HCT116 (cell line): Measurements from ENCODE around the gene DLG2. TPM values are rescaled to one million over a fixed set of nuclear protein-coding genes. Genes with fewer than 3 reads are reported as not detected.

Source experiments
- ATAC-seq: fragments of 200-7000 bp; cut with Tn5 transposase; 2 replicates; pipeline ENCODE4 v1.9.1; 2020; ENCODE audit warnings: mild to moderate bottlenecking, moderate library complexity
- BruUV-seq: library from RNA; stranded (reverse); fragments of 400-500 nt; replicated peaks from 2 replicates; lab custom pipeline; 2021; lab: Mats Ljungman, UMichigan
- CTCF ChIA-PET: fragments of 300-600 bp; sonication (Branson Sonifier 250); formaldehyde crosslinking; loops from one replicate; lab custom pipeline; 2021; ENCODE audit warnings: antibody characterized with exemption; lab: Charles Lee
- POLR2A ChIA-PET: fragments of 300-600, 350-600 bp; sonication (Branson Sonifier 250); formaldehyde crosslinking; loops from one replicate; lab custom pipeline; 2021; ENCODE audit warnings: antibody characterized with exemption; lab: Charles Lee
- RAD21 ChIA-PET, 2 experiments: fragments of 300-600 bp; sonication (Branson Sonifier 250); formaldehyde crosslinking; loops; one replicate each; lab custom pipeline; 2023; ENCODE audit warnings: low total read pairs in 2 of 2; ENCODE audit not compliant: uncharacterized antibody in 2 of 2, unreplicated experiment in 2 of 2, low non-redundant PET in 1 of 2; lab: Charles Lee
- DNase-seq: peaks from one replicate; pipeline ENCODE4 v3.0.0-alpha.2; 2010; ENCODE audit warnings: low read depth, low spot score
- H2AFZ ChIP-seq: fragments of 200-600 bp; shearing (Covaris generic), sonication (generic); 2 replicates; pipeline ENCODE4 v1.6.1; 2017; ENCODE audit warnings: low read depth, mixed run types, mixed read lengths, antibody characterized with exemption, low read length; ENCODE audit not compliant: poor library complexity, severe bottlenecking
- H3K27ac ChIP-seq: 2 replicates; pipeline ENCODE4 v1.5.1; 2012; ENCODE audit warnings: low read depth, low read length
- H3K27me3 ChIP-seq: fragments of 200-600 bp; sonication (generic); 2 replicates; pipeline ENCODE4 v1.6.1; 2016; ENCODE audit warnings: mixed run types, low read length, mixed read lengths; ENCODE audit not compliant: insufficient read depth
- H3K36me3 ChIP-seq, 2 experiments: fragments of 200-500 bp in 1 of 2; fragments of 200-600 bp in 1 of 2; sonication (Bioruptor generic) in 1 of 2; sonication (generic) in 1 of 2; 2 replicates each; pipeline versions ENCODE4 v1.5.1 to v1.6.1; 2014 to 2016; ENCODE audit warnings: low read length in 2 of 2, inconsistent platforms in 1 of 2, mixed read lengths in 1 of 2, mixed run types in 1 of 2; ENCODE audit not compliant: insufficient read depth in 2 of 2, control insufficient read depth in 1 of 2
- H3K4me1 ChIP-seq, 2 experiments: fragments of 200-600 bp in 1 of 2; sonication (generic) in 1 of 2; 2 replicates each; pipeline versions ENCODE4 v1.5.1 to v1.6.1; 2012 to 2017; ENCODE audit warnings: low read length in 2 of 2, inconsistent platforms in 1 of 2, mild to moderate bottlenecking in 1 of 2, mixed read lengths in 1 of 2, mixed run types in 1 of 2, moderate library complexity in 1 of 2; ENCODE audit not compliant: insufficient read depth in 2 of 2, control insufficient read depth in 1 of 2
- H3K4me2 ChIP-seq: fragments of 200-600 bp; sonication (generic); 2 replicates; pipeline ENCODE4 v1.6.1; 2017; ENCODE audit warnings: mixed run types, low read length, mixed read lengths
- H3K4me3 ChIP-seq, 2 experiments: fragments of 200-600 bp in 1 of 2; sonication (generic) in 1 of 2; replicated peaks in 1 of 2; 2 replicates each; pipeline ENCODE4 v1.5.1; 2011 to 2016; ENCODE audit warnings: low read length in 2 of 2, control low read depth in 1 of 2, low read depth in 1 of 2, mild to moderate bottlenecking in 1 of 2, mixed read lengths in 1 of 2, mixed run types in 1 of 2
- H3K79me2 ChIP-seq: fragments of 200-600 bp; sonication (generic); 2 replicates; pipeline ENCODE4 v1.6.1; 2017; ENCODE audit warnings: mild to moderate bottlenecking, mixed run types, low read length, moderate library complexity, mixed read lengths; ENCODE audit not compliant: insufficient read depth
- H3K9ac ChIP-seq: fragments of 200-600 bp; sonication (generic); 2 replicates; pipeline ENCODE4 v1.6.1; 2016; ENCODE audit warnings: low read length, mixed read lengths
- H3K9me2 ChIP-seq: fragments of 200-600 bp; sonication (generic), shearing (Covaris generic); 2 replicates; pipeline ENCODE4 v1.6.1; 2017; ENCODE audit warnings: mixed run types, mild to moderate bottlenecking, moderate library complexity; ENCODE audit not compliant: insufficient read depth
- H3K9me3 ChIP-seq, 2 experiments: fragments of 200-500 bp in 1 of 2; fragments of 200-600 bp in 1 of 2; sonication (Bioruptor generic) in 1 of 2; sonication (generic) in 1 of 2; 2 replicates each; pipeline ENCODE4 v1.6.1; 2014 to 2017; ENCODE audit warnings: low read length in 2 of 2, mixed read lengths in 2 of 2, inconsistent platforms in 1 of 2, low read depth in 1 of 2, mild to moderate bottlenecking in 1 of 2, mixed run types in 1 of 2, moderate library complexity in 1 of 2; ENCODE audit not compliant: control insufficient read depth in 1 of 2, insufficient read depth in 1 of 2
- H4K20me1 ChIP-seq: fragments of 200-600 bp; sonication (generic), shearing (Covaris generic); 2 replicates; pipeline ENCODE4 v1.6.1; 2017; ENCODE audit warnings: mixed run types, mild to moderate bottlenecking, moderate library complexity; ENCODE audit not compliant: insufficient read depth
- CEBPB ChIP-seq: IDR thresholded peaks from 2 replicates; pipeline ENCODE4 v1.6.1; 2012; ENCODE audit warnings: low read depth
- EGR1 ChIP-seq: IDR thresholded peaks from 2 replicates; pipeline ENCODE4 v1.6.1; 2012; ENCODE audit warnings: low read depth
- EZH2 ChIP-seq: fragments of 200-600 bp; sonication (generic); IDR thresholded peaks from 2 replicates; pipeline ENCODE4 v1.6.1; 2017; ENCODE audit warnings: antibody characterized with exemption, mixed run types
- FOSL1 ChIP-seq: IDR thresholded peaks from 2 replicates; pipeline ENCODE4 v1.6.1; 2012; ENCODE audit warnings: low read depth
- POLR2A ChIP-seq: IDR thresholded peaks from 2 replicates; pipeline ENCODE4 v1.7.0; 2011; ENCODE audit warnings: borderline replicate concordance; ENCODE audit not compliant: insufficient read depth, insufficient read length; ENCODE audit errors: extremely low read depth
- POLR2AphosphoS5 ChIP-seq: IDR thresholded peaks from 2 replicates; pipeline ENCODE4 v1.6.1; 2011; ENCODE audit warnings: mild to moderate bottlenecking, low read depth, low read length, moderate library complexity
- RAD21 ChIP-seq: IDR thresholded peaks from 2 replicates; pipeline ENCODE4 v1.6.1; 2012; ENCODE audit warnings: low read depth, mild to moderate bottlenecking
- REST ChIP-seq: IDR thresholded peaks from 2 replicates; pipeline ENCODE4 v1.6.1; 2012; ENCODE audit warnings: low read depth
- SIN3A ChIP-seq: IDR thresholded peaks from 2 replicates; pipeline ENCODE4 v1.6.1; 2012; ENCODE audit warnings: low read depth
- SP1 ChIP-seq: IDR thresholded peaks from 2 replicates; pipeline ENCODE4 v1.6.1; 2012; ENCODE audit warnings: low read depth
- TCF7L2 ChIP-seq: IDR thresholded peaks from 2 replicates; pipeline ENCODE4 v1.7.0; 2011; ENCODE audit warnings: borderline replicate concordance, inconsistent platforms; ENCODE audit not compliant: insufficient read depth, insufficient read length; ENCODE audit errors: extremely low read depth
- YY1 ChIP-seq: IDR thresholded peaks from 2 replicates; pipeline ENCODE4 v1.6.1; 2011; ENCODE audit warnings: low read length, low read depth, moderate library complexity, mild to moderate bottlenecking; ENCODE audit not compliant: insufficient replicate concordance; ENCODE audit errors: extremely low read depth
- ZNF274 ChIP-seq: fragments of 200-500 bp; sonication (Bioruptor generic); IDR thresholded peaks from 2 replicates; pipeline ENCODE4 v1.6.1; 2014; ENCODE audit warnings: mild to moderate bottlenecking, low read depth, low read length, inconsistent platforms
- intact Hi-C: fragments of 100-400 bp; cut with micrococcal nuclease; formaldehyde crosslinking; loops from 2 replicates; pipeline ENCODE4 v1.10.0; 2022
- total RNA-seq: library from RNA; stranded (reverse); gene quantifications from one replicate; pipeline ENCODE4 v1.2.1, GENCODE V29; 2021; ENCODE audit not compliant: unreplicated experiment
- TF ChIP-seq, protein P1 (sequence below): IDR thresholded peaks from 2 replicates; pipeline ENCODE4 v1.6.1; 2011; ENCODE audit warnings: mild to moderate bottlenecking, low read length, moderate library complexity; ENCODE audit not compliant: insufficient replicate concordance; ENCODE audit errors: extremely low read depth
- TF ChIP-seq, protein P2 (sequence below): IDR thresholded peaks from 2 replicates; pipeline ENCODE4 v1.6.1; 2012

The DLG2 gene
- total RNA-seq, 1 experiment from 2014 or later = 2.4 TPM

DNA sequence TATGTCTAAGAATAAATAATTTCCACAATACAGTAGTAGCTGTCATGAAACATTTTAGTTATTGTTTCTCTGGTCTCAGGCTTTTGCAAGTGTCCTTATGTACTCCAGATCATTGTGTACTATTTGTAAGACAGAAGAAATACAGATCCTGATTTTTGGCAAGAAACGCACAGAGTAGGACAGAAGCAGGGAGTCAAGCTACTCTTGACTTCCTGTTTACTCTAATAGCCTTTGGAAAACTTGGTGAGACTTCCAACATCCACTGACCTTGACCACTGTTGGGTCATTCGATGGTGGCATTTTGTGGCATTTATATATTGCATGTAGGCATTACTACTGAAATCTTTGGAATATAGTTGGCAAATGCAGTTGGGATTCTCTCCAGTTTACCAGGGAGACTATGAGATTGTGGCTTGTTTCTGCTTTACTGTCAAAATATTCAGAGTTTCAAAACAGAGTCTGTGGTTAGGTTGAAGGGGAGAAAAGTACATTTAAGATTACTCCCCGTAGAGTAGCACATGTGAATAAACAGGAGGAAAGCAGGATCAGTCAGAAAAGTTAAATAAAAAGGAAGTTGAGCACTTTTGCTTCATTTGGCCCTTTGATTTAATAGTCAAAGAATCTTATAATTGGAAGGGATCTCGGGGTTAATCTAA, 1614.8 kb downstream of the DLG2 start:
- H2AFZ ChIP-seq = no peak overlapping the region
- H3K27me3 ChIP-seq = no peaks in the 10 kb centered on the region
- RAD21 ChIA-PET = no interaction called here
- no peak for TF ChIP-seq POLR2A
- TF ChIP-seq SP1 = no peak
- H3K79me2 ChIP-seq = no peaks in the 10 kb centered on the region
- H3K4me1 ChIP-seq = no peaks in the 10 kb centered on the region
- no peak overlapping the region for H3K9ac ChIP-seq
- intact Hi-C loops = no loop called here
- H3K27ac ChIP-seq = no peak overlapping the region
- BruUV-seq = no TSS peak
- no peaks in the 10 kb centered on the region for H4K20me1 ChIP-seq
- POLR2A ChIA-PET = no interaction called here
- no peak overlapping the region for H3K4me2 ChIP-seq
- no peak overlapping the region for H3K4me3 ChIP-seq
- ATAC-seq (no peak), DNase-seq (no peak)
- no peaks in the 10 kb centered on the region for H3K9me3 ChIP-seq
- no peaks in the 10 kb centered on the region for H3K9me2 ChIP-seq
- CTCF ChIA-PET = no interaction called here
- H3K36me3 ChIP-seq = no peaks in the 10 kb centered on the region

DNA sequence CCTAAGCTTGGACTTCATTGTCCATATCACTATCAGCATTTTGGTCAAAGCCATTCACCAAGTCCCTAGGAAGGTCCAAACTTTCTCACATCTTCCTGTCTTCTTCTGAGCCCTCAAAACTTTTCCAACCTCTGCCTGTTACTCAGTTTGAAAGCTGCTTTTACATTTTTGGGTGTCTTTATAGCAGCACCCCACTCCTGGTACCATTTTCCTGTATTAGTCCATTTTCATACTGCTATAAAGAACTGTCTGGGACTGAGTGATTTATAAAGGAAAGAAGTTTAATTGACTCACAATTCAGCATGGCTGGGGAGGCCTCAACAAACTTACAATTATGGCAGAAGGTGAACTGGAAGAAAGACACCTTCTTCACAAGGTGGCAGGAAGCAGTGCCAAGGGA, 1624.0 kb downstream of the DLG2 start:
- intact Hi-C loops = no loop called here
- TF ChIP-seq TCF7L2 = no peak
- TF ChIP-seq YY1 = no peak
- no peak for TF ChIP-seq ZNF274
- no peak for TF ChIP-seq FOSL1
- TF ChIP-seq EZH2 = no peak
- TF ChIP-seq, protein P1, sequence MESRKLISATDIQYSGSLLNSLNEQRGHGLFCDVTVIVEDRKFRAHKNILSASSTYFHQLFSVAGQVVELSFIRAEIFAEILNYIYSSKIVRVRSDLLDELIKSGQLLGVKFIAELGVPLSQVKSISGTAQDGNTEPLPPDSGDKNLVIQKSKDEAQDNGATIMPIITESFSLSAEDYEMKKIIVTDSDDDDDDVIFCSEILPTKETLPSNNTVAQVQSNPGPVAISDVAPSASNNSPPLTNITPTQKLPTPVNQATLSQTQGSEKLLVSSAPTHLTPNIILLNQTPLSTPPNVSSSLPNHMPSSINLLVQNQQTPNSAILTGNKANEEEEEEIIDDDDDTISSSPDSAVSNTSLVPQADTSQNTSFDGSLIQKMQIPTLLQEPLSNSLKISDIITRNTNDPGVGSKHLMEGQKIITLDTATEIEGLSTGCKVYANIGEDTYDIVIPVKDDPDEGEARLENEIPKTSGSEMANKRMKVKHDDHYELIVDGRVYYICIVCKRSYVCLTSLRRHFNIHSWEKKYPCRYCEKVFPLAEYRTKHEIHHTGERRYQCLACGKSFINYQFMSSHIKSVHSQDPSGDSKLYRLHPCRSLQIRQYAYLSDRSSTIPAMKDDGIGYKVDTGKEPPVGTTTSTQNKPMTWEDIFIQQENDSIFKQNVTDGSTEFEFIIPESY = no peak
- TF ChIP-seq, protein P2, sequence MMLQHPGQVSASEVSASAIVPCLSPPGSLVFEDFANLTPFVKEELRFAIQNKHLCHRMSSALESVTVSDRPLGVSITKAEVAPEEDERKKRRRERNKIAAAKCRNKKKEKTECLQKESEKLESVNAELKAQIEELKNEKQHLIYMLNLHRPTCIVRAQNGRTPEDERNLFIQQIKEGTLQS = no peak
- TF ChIP-seq RAD21 = no peak
- no peak for TF ChIP-seq EGR1
- no peak for TF ChIP-seq SIN3A
- TF ChIP-seq POLR2AphosphoS5 = no peak
- no peak for TF ChIP-seq CEBPB
- no peak for TF ChIP-seq REST
- no peak for TF ChIP-seq POLR2A

More for the DNA sequence above, 1624.0 kb downstream of the DLG2 start:
- ChIA-PET RAD21 (no interaction called here), CTCF (no interaction called here), POLR2A (no interaction called here)
- H4K20me1 ChIP-seq = no peaks in the 10 kb centered on the region
- H3K9me3 ChIP-seq = peaks cover 0 to 6% of the 10 kb centered on the region in 2 experiments; a peak in 2 of 4 replicates
- H3K36me3 ChIP-seq = no peaks in the 10 kb centered on the region
- no peaks in the 10 kb centered on the region for H3K9me2 ChIP-seq
- no peak overlapping the region for H3K4me2 ChIP-seq
- BruUV-seq = no TSS peak
- H3K27me3 ChIP-seq = no peaks in the 10 kb centered on the region
- H3K27ac ChIP-seq = no peak overlapping the region
- no peak for ATAC-seq
- no peak overlapping the region for H3K9ac ChIP-seq
- H3K4me3 ChIP-seq = no peak overlapping the region
- H2AFZ ChIP-seq = no peak overlapping the region
- H3K79me2 ChIP-seq = no peaks in the 10 kb centered on the region
- H3K4me1 ChIP-seq = no peaks in the 10 kb centered on the region
- DNase-seq = no peak
